HEK293T (cell line): ENCODE measurements around the gene PIGQ.

ENCODE experiments used
- CTCF ChIA-PET: fragments of 350-600 bp; formaldehyde crosslinking; extraction: SDS; loops from one replicate; lab custom pipeline; 2021; ENCODE audit warnings: antibody characterized with exemption, inconsistent platforms; lab: Yijun Ruan, JAX
- POLR2A ChIA-PET: fragments of 350-600 bp; formaldehyde crosslinking; extraction: SDS; loops from one replicate; lab custom pipeline; 2020; ENCODE audit warnings: antibody characterized with exemption, inconsistent platforms; lab: Yijun Ruan, JAX
- DNase-seq: peaks from one replicate; pipeline ENCODE4 v3.0.0; 2012; ENCODE audit warnings: mixed read lengths; ENCODE audit errors: extremely low spot score
- ARNT ChIP-seq: fragments of 450-650 bp; IDR thresholded peaks from 2 replicates; pipeline ENCODE4 v1.6.1; 2017; ENCODE audit warnings: mild to moderate bottlenecking
- BHLHE40 ChIP-seq: fragments of 450-650 bp; IDR thresholded peaks from 2 replicates; pipeline ENCODE4 v1.6.1; 2016; ENCODE audit warnings: mild to moderate bottlenecking, moderate library complexity, borderline replicate concordance
- CTBP1 ChIP-seq: fragments of 450-650 bp; IDR thresholded peaks from 2 replicates; pipeline ENCODE4 v1.6.1; 2016; ENCODE audit warnings: borderline replicate concordance
- ELF4 ChIP-seq: fragments of 450-650 bp; IDR thresholded peaks from 2 replicates; pipeline ENCODE4 v1.6.1; 2017; ENCODE audit warnings: antibody characterized with exemption
- FOXA1 ChIP-seq: fragments of 450-650 bp; IDR thresholded peaks from 2 replicates; pipeline ENCODE4 v1.6.1; 2016; ENCODE audit warnings: mild to moderate bottlenecking
- FOXK2 ChIP-seq: fragments of 450-650 bp; IDR thresholded peaks from 2 replicates; pipeline ENCODE4 v1.6.1; 2016; ENCODE audit warnings: mild to moderate bottlenecking
- FOXM1 ChIP-seq: fragments of 450-650 bp; IDR thresholded peaks from 2 replicates; pipeline ENCODE4 v1.6.1; 2017; ENCODE audit warnings: mild to moderate bottlenecking, borderline replicate concordance
- HDGF ChIP-seq: fragments of 450-650 bp; IDR thresholded peaks from 2 replicates; pipeline ENCODE4 v1.6.1; 2017; ENCODE audit warnings: antibody characterized with exemption, borderline replicate concordance
- L3MBTL2 ChIP-seq: fragments of 450-650 bp; conservative IDR thresholded peaks from 2 replicates; pipeline ENCODE4 v1.6.1; 2016; ENCODE audit warnings: mild to moderate bottlenecking
- LEF1 ChIP-seq: fragments of 450-650 bp; IDR thresholded peaks from 2 replicates; pipeline ENCODE4 v1.6.1; 2017; ENCODE audit warnings: mild to moderate bottlenecking, borderline replicate concordance
- NFRKB ChIP-seq: fragments of 450-650 bp; IDR thresholded peaks from 2 replicates; pipeline ENCODE4 v1.6.1; 2016; ENCODE audit warnings: mild to moderate bottlenecking, moderate library complexity
- SP1 ChIP-seq: fragments of 450-650 bp; IDR thresholded peaks from 2 replicates; pipeline ENCODE4 v1.6.1; 2017
- SUZ12 ChIP-seq: fragments of 450-650 bp; IDR thresholded peaks from 2 replicates; pipeline ENCODE4 v1.6.1; 2016; ENCODE audit warnings: mild to moderate bottlenecking
- TARDBP ChIP-seq: fragments of 450-650 bp; IDR thresholded peaks from 2 replicates; pipeline ENCODE4 v1.6.1; 2016
- ZNF384 ChIP-seq: fragments of 450-650 bp; IDR thresholded peaks from 2 replicates; pipeline ENCODE4 v1.6.1; 2016
- TF ChIP-seq, protein P1 (sequence below): fragments of 450-650 bp; IDR thresholded peaks from 2 replicates; pipeline ENCODE4 v1.6.1; 2016

PIGQ gene

DNA sequence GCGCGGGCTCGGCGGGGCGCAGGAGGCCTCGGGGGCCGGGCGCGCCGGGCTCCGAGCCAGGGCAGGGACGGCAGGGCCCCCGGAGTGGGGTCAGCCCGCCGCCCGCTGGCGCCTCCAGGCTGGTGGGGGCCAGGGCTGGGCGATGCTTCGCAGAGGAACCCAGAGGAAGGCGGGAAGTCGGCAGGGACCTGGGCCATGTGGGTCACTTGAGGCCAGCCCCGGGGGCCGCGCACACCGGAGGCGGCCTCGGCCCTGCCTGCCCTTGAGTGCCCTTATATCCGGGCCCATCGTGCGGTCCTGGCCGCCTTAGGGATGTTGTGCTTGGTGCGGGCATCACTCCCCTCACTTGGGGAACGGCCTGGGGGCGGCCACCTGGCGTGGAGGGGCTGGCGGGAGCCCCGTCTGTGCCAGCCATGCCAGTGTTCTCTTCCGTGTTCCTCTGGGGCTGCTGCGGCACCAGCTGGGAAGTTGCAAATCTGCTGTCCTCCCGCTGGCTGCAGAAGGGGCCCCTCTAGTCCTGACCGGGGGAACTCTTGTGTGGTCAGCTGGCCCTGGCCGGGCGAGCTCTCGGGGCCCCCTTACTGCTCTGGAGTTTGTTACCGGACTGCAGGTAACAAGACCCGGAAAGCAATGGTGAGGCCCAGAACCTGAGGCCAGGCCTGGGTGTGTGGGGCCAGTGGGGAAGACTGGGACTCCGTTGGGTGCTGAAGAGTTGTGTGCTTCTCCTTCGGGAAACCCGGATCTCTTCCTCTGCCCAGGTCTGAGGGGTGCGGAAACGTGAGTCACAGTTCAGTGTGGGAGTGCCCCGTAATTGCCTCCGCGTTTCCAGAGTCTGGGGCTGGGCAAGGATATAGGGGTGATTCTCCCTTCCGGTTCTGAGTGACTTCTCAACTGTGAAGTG, 41.4 kb upstream of the PIGQ start:
- ChIA-PET POLR2A (interaction anchor here (0.7 to 1.2 kb wide), 2 partner anchors 41 to 108 kb away, joined by 3 read pairs; no protein-coding TSS in a partner anchor), CTCF (no interaction called here)
- TF ChIP-seq, protein P1, sequence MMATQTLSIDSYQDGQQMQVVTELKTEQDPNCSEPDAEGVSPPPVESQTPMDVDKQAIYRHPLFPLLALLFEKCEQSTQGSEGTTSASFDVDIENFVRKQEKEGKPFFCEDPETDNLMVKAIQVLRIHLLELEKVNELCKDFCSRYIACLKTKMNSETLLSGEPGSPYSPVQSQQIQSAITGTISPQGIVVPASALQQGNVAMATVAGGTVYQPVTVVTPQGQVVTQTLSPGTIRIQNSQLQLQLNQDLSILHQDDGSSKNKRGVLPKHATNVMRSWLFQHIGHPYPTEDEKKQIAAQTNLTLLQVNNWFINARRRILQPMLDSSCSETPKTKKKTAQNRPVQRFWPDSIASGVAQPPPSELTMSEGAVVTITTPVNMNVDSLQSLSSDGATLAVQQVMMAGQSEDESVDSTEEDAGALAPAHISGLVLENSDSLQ = no peak
- TF ChIP-seq BHLHE40 (no peak), HDGF (no peak), SP1 (no peak), L3MBTL2 (peak; percentile 71)
- no peak for DNase-seq

DNA sequence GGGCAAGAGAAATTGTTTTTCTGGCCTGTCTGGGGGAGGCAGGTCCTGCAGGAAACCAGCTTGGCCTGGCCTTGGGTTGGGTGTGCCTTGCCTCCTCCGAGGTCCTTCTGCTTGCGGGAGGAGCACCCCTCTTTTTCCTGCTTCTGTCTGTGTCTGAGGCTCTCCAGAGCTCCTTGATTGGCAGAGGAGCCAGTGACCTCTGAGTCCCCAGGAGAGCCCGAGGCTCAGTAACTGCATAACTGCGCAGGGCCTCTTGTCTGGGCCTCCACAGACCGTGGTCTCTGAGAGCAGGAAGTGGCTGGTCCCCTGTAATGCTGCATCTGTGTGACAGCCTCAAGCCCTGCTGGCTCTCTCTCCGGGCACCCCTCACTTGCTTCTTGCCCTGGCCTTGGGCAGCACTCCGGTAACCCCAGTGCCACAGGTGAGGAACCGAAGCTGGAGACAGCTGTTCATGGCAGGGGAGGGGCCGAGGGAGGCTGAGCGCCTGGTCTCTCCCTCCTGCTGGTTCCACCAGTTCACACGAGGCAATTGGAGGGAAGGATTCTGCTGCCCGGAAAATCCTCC, 40.7 kb upstream of the PIGQ start:
- TF ChIP-seq BHLHE40 (no peak), L3MBTL2 (0 out of 2 replicates have a peak, but pooled peaks have one; percentile 25)
- DNase-seq = no peak
- POLR2A ChIA-PET = interaction anchor here (0.7 to 1.2 kb wide), 2 partner anchors 40 to 108 kb away, joined by 3 read pairs; no protein-coding TSS in a partner anchor
- CTCF ChIA-PET = no interaction called here

DNA sequence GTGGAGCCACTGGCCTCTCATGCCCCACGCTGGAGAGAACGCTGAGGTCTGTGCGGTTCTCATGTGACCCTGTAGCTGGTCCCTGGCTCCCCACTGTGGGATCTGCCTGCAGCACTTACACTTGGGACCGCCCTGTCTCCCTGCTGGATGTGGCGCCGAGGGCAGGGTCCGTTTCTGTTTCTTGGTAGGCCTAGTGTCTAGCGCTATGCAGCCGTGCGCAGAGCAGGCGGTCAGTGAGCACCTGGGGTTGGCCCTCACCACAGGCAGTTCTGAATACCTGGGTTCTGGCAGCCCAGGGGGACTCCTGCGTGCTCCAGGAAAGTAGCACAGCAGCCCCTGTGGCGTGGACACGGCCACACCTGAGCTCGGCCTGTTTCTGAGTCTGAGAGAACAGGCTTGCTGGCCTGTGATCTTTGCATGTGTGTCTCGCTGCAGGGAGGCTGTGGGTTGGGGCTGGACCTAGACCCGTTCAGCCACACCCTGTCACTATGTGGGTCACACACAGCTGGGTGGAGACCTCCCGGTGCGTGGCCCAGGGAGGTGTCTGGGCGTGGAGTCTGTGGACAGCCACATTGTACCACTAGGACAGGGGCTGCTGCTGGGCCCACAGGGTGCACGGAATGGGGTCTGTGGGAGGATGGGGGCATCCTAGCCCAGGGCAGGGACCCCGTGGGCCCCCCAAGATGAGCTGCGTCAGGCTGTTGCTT, 39.5 kb upstream of the PIGQ start:
- ChIA-PET CTCF (no interaction called here), POLR2A (no interaction called here)
- no peak for TF ChIP-seq LEF1
- TF ChIP-seq NFRKB = no peak
- TF ChIP-seq TARDBP = no peak
- TF ChIP-seq SUZ12 = no peak
- no peak for TF ChIP-seq ZNF384
- no peak for TF ChIP-seq L3MBTL2
- TF ChIP-seq FOXM1 = no peak
- no peak for TF ChIP-seq SP1
- DNase-seq = no peak

DNA sequence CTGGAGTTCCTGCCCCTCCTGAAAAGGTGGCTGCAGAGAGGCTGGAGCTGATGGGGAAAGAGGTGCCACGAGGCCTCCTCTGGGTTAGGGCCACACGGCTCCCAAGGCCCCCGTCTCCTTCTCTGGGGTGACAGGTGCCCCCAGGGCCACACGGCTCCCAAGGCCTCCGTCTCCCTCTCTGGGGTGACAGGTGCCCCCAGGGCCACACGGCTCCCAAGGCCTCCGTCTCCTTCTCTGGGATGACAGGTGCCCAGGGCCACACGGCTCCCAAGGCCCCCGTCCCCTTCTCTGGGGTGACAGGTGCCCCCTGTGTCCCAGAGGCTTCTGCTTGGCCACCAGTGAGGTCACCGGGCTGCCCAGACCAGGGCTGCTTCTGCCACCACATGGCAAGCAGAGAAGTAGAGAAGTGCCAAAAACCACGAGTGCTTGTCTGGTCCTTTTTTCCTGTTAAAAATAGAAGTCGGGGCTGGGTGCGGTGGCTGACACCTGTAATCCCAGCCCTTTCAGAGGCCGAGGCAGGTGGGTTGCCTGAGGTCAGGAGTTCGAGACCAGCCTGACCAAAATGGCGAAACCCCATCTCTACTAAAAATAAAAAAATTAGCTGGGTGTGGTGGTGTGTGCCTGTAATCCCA, 38.2 kb upstream of the PIGQ start:
- ChIA-PET POLR2A (no interaction called here), CTCF (no interaction called here)
- TF ChIP-seq L3MBTL2 (no peak), ZNF384 (no peak), BHLHE40 (no peak), NFRKB (no peak), SUZ12 (no peak), SP1 (no peak), HDGF (no peak), FOXK2 (no peak), ARNT (no peak), CTBP1 (no peak), FOXA1 (no peak), LEF1 (no peak), FOXM1 (no peak), ELF4 (no peak), TARDBP (no peak)
- TF ChIP-seq, protein P1 = no peak
- no peak for DNase-seq

DNA sequence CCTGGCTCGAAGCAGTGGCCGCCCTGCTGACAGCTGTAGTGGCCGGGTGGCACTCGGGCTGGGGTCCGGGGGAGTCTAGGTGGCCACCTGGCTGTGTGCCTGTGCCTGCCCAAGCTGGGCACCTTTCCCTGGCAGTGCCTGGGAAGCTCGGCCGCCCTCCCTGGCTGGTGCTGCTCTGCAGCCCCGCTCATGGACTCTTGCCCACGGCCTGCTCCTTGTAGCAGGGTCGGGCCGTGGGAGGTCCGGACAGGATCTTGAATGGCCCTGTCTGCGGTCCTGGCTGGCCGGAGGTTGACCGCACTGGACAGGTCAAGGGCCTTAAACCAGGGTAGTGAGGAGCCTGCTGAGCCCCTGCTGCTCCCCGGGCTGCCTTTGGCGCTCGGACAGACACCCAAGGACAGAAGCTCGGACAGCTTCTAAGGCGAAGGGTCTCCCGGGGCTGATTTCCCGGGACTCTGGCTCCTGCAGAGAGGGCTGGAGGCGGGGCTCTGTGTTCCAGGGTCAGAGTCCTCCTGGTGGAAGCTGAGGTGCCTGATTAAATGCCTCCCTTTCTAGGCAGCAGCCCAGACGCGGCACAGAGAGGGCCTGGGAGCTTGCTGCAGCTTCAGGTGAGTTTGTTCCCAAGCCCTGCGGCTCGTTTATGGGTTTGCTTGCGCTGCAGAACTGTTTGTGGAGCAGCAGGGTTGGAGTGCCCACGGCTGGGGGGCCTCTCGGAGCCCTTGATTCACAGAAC, 36.2 kb upstream of the PIGQ start:
- ChIA-PET CTCF (no interaction called here), POLR2A (interaction anchor here (0.8 kb wide), 1 partner anchor 36 kb away, joined by 3 read pairs; no protein-coding TSS in a partner anchor)
- TF ChIP-seq CTBP1 (no peak), BHLHE40 (no peak), TARDBP (no peak), ELF4 (no peak), ZNF384 (no peak), FOXA1 (no peak), ARNT (no peak)
- no peak for DNase-seq

DNA sequence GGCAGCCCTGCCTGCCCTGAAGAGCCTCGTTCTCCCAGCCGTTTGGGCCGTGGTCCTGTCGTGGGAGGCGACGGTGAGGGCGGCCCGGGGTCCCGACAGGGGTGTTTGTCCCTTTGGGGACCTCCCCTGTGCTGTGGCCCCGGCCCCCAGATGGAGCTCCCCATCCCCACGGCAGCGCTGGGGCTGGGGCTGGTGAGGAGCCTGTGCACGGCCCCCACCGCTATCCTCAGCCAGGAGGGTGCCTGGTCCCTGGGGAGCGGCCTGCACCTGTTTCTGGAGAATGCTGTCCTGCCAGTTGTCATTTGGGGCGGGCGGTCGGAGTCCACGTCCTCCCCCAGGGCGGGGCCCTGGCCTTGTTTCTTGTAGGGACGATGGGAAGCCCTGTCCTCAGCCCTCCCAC, 35.6 kb upstream of the PIGQ start:
- ChIA-PET POLR2A (interaction anchor here (0.8 kb wide), 1 partner anchor 35 kb away, joined by 3 read pairs; no protein-coding TSS in a partner anchor), CTCF (no interaction called here)
- TF ChIP-seq FOXM1 (no peak), NFRKB (no peak)
- no peak for DNase-seq
